ENCODE data around the gene PRR23E.

Gene PRR23E

DNA sequence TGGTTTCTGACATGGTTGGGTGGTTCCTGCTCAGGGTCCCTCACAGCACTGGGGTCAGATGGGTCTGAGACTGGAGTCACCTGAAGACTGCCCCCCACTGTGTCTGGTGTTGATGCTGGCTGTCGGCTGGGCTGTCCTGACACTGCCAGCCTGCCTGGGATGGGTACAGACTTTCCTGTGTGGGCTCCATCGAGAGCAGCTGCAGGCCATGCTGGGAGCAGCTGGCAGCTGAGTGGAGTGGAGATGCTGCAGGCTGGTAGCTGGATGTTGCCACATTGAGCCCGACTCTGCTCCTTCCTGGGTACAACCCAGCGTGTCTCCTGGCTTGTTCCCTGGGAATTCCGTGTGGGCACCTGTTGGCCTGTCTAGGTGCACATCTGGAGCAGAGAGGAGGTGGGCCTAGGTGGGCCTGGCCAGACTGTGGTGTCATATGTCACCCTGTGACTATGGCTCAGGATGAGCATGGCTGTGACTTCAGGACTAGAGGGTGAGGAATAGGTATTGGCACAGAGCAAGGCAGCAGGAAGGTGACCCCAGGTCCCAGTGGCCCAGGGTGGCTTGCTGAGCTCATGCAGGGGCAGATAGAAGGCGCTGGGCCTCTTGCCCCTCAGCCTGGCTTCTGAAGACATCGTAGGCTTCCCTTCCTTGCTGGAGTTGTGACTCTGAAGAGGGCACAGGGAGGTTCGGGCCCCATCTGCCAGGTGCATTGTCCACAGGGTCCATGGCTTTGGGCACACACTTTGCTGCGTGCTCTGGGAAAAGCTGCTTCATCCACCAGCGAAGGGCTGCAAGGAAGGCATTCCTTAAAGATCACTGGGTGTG lies 40.0 kb upstream of the PRR23E start:
- no peak overlapping the region for H3K27ac ChIP-seq (ENCODE audit: insufficient read depth, low read depth, low read length, poor library complexity, severe bottlenecking)

DNA sequence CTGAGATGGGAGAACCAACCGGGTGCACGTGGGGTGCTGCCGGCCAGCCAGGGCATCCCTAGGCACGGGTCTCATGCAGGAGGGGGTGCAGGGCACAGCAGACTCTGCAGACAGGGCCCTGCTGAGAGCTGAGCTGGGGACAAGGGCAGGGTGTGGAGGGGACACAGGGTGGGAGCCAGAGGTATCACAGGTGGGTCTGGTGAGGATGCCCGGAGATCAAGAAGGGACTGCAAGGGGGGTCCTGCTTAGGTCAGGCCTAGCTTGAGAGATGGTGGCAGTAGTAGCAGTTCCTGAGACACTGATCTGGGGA lies 39.5 kb upstream of the PRR23E start:
- Histone ChIP-seq H3K4me1 (ENCODE audit: control insufficient read depth, insufficient read depth, low read length) (peaks cover 11% of the 10 kb centered on the region), H3K4me3 (ENCODE audit: insufficient read depth, low read depth, low read length) (no peak overlapping the region), H3K9me3 (ENCODE audit: control insufficient read depth, low read length) (no peaks in the 10 kb centered on the region), H3K36me3 (ENCODE audit: control insufficient read depth, insufficient read depth, low read length) (no peaks in the 10 kb centered on the region), H3K27me3 (ENCODE audit: control insufficient read depth, insufficient read depth, low read length, poor library complexity, severe bottlenecking) (no peaks in the 10 kb centered on the region), H3K27ac (ENCODE audit: insufficient read depth, low read depth, low read length, poor library complexity, severe bottlenecking) (no peak overlapping the region)
- WGBS, 2 experiments = 91 to 95% methylated on average over 5 of the region's 5 CpGs

More for the DNA sequence above, 40.0 kb upstream of the PRR23E start:
- Histone ChIP-seq H3K27me3 (ENCODE audit: control insufficient read depth, insufficient read depth, low read length, poor library complexity, severe bottlenecking) (no peaks in the 10 kb centered on the region), H3K9me3 (ENCODE audit: control insufficient read depth, low read length) (no peaks in the 10 kb centered on the region), H3K4me3 (ENCODE audit: insufficient read depth, low read depth, low read length) (no peak overlapping the region), H3K36me3 (ENCODE audit: control insufficient read depth, insufficient read depth, low read length) (no peaks in the 10 kb centered on the region), H3K4me1 (ENCODE audit: control insufficient read depth, insufficient read depth, low read length) (peaks cover 6% of the 10 kb centered on the region)
- 93% methylated on average over 10 of the region's 10 CpGs for WGBS, 2 experiments

DNA sequence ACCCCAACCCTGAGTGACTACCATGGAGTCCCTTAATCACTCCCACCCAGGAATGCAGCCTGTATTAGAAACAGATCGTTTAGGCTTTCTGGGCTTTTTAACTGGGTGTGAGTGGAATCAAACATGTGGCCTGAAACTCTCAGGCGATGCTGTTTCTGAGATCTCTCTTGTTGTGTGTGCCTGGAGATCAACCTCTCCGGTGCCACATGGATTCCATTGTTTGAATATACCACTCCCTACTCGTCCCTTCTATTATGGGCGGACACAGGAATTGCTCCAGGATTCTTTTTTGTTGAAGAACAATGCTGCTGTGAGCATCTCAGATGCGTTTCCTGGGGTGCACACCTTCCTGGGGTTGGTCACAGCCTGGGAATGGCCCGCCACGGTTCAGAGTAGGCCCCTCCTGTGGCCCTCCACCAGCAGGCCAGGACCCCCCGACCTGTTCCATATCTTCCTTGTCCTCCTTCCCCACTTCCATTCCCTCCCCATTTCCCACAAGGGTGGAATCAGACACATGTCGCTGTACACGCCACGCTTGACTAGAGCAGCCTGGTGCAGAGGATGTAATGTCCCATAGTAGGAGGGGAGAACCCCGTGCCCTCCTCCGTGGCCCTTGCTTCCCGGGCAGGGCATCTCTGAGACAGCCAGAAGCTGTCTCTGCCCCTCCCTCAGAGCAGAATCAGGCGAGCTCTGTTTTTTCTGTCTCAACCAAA lies 36.4 kb upstream of the PRR23E start:
- no peak overlapping the region for H3K27ac ChIP-seq (ENCODE audit: insufficient read depth, low read depth, low read length, poor library complexity, severe bottlenecking)
- H3K4me1 ChIP-seq (ENCODE audit: control insufficient read depth, insufficient read depth, low read length) = peaks cover 34% of the 10 kb centered on the region
- H3K27me3 ChIP-seq (ENCODE audit: control insufficient read depth, insufficient read depth, low read length, poor library complexity, severe bottlenecking) = no peaks in the 10 kb centered on the region
- H3K4me3 ChIP-seq (ENCODE audit: insufficient read depth, low read depth, low read length) = no peak overlapping the region
- 83 to 85% methylated on average over 16 of the region's 16 CpGs for WGBS, 2 experiments
- H3K9me3 ChIP-seq (ENCODE audit: control insufficient read depth, low read length) = no peaks in the 10 kb centered on the region
- H3K36me3 ChIP-seq (ENCODE audit: control insufficient read depth, insufficient read depth, low read length) = no peaks in the 10 kb centered on the region

DNA sequence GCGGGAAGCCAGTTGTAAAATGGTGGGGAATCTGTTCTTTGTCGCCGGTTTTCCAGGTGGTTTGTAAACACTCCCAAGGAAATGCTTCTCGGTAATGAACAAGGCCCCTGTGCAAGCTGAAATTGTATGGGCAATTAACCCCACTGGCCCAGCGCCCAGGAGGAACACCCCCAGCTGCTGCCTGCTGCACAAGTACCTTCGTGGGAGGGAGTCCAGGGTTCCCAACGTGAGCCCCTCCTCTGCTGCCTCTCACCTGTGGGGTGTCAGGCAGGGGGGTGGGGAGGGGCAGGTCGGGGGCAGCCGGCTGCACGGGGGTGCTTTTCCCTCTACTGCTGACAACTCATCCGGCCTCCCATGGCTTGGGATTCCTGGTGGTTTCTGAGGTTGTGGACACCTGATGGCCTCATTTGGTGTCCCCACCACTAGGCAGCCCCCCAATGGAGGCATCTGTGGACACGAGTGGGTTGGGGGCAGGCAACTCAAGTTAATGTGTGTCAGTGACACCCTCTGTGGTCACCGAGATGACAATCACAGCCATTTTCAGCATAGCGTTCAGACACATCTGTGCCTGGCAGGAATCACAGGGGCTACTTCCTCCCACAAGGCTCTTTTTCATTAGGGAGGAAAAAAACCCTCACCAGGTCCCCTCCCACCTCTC lies 35.6 kb upstream of the PRR23E start:
- Histone ChIP-seq H3K4me1 (ENCODE audit: control insufficient read depth, insufficient read depth, low read length) (peaks cover 34% of the 10 kb centered on the region), H3K27me3 (ENCODE audit: control insufficient read depth, insufficient read depth, low read length, poor library complexity, severe bottlenecking) (no peaks in the 10 kb centered on the region), H3K9me3 (ENCODE audit: control insufficient read depth, low read length) (no peaks in the 10 kb centered on the region), H3K36me3 (ENCODE audit: control insufficient read depth, insufficient read depth, low read length) (no peaks in the 10 kb centered on the region), H3K4me3 (ENCODE audit: insufficient read depth, low read depth, low read length) (no peak overlapping the region), H3K27ac (ENCODE audit: insufficient read depth, low read depth, low read length, poor library complexity, severe bottlenecking) (no peak overlapping the region)
- 77 to 80% methylated on average over 14 of the region's 14 CpGs for WGBS, 2 experiments

DNA sequence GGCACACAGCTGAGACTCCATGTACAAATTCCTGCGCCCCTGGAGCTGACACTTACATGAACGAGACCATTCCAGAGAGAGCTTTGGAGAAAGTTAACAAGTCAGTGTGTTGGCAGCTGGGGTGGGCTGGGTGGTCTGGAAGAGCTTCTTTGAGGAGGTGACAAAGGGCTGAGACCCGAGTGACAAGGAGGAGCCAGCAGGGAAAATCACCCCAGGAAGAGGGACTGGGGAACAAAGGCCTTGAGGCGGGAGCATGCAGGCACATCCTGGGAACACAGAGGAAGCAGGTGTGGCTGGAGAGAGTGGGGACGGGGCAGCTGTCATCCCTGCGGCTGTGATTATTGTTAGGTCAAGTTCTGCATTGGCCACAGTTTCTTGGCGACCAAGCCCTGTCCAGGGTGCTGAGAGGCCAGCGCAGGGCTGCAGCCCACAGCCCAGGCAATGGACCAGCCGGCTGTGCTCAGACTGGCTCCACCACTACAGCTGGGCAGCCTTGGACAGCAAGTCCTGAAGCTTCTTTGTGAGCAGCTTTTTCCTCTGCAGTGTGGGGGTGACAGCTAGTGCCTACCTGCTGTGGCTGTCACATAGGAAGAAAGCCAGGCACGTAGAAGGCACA lies 34.2 kb upstream of the PRR23E start:
- Histone ChIP-seq H3K36me3 (ENCODE audit: control insufficient read depth, insufficient read depth, low read length) (no peaks in the 10 kb centered on the region), H3K27me3 (ENCODE audit: control insufficient read depth, insufficient read depth, low read length, poor library complexity, severe bottlenecking) (no peaks in the 10 kb centered on the region), H3K4me1 (ENCODE audit: control insufficient read depth, insufficient read depth, low read length) (peaks cover 34% of the 10 kb centered on the region), H3K4me3 (ENCODE audit: insufficient read depth, low read depth, low read length) (no peak overlapping the region), H3K9me3 (ENCODE audit: control insufficient read depth, low read length) (no peaks in the 10 kb centered on the region), H3K27ac (ENCODE audit: insufficient read depth, low read depth, low read length, poor library complexity, severe bottlenecking) (peak overlapping the region; percentile 30)
- WGBS, 2 experiments = 24 to 29% methylated on average over 10 of the region's 10 CpGs

DNA sequence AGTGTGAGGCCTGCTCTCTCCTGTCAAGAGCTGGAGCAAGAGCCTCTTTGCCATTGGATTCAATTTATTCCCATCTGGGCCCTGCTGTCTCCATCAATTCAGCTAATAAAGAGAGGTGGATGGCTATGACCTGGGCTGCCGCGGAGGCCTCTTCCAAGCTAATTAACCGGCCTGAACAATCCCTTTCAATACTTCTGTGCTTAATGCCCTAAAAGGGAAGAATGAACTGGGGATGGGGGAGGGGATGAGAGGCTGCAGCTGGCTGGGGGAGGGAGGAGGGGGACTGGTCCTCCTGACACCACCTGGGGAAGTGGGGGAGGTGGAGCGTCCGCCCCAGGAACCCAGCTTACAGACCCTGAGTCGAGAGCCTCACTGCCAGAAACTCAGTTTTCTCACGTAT lies 33.4 kb upstream of the PRR23E start:
- no peaks in the 10 kb centered on the region for H3K27me3 ChIP-seq (ENCODE audit: control insufficient read depth, insufficient read depth, low read length, poor library complexity, severe bottlenecking)

DNA sequence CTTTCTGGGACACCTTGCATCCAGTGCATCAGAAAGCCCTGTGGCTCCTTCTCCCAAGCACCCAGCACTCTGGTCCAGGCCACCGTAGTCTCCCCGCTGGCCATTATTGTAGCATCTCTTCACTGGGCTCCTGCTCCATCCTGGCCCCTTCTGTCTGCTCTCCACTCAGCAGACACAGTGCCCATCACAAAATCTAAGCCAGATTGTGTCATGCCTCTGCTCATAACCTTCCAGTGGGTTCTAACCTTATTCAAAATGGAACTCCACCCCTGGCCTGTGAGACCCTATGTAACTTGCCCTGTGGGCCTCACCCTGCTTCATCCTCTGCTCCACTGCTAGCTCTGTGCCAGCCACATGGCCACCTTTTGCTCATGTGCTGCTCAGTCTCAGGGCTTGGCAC lies 31.7 kb upstream of the PRR23E start:
- Histone ChIP-seq H3K4me3 (ENCODE audit: insufficient read depth, low read depth, low read length) (no peak overlapping the region), H3K4me1 (ENCODE audit: control insufficient read depth, insufficient read depth, low read length) (peaks cover 34% of the 10 kb centered on the region), H3K27me3 (ENCODE audit: control insufficient read depth, insufficient read depth, low read length, poor library complexity, severe bottlenecking) (no peaks in the 10 kb centered on the region), H3K27ac (ENCODE audit: insufficient read depth, low read depth, low read length, poor library complexity, severe bottlenecking) (no peak overlapping the region), H3K9me3 (ENCODE audit: control insufficient read depth, low read length) (no peaks in the 10 kb centered on the region), H3K36me3 (ENCODE audit: control insufficient read depth, insufficient read depth, low read length) (no peaks in the 10 kb centered on the region)
- WGBS, 2 experiments = 91 to 95% methylated on average over 2 of the region's 2 CpGs

More for the DNA sequence above, 33.4 kb upstream of the PRR23E start:
- peaks cover 34% of the 10 kb centered on the region for H3K4me1 ChIP-seq (ENCODE audit: control insufficient read depth, insufficient read depth, low read length)
- peak overlapping the region; percentile 30 for H3K27ac ChIP-seq (ENCODE audit: insufficient read depth, low read depth, low read length, poor library complexity, severe bottlenecking)
- no peak overlapping the region for H3K4me3 ChIP-seq (ENCODE audit: insufficient read depth, low read depth, low read length)
- no peaks in the 10 kb centered on the region for H3K9me3 ChIP-seq (ENCODE audit: control insufficient read depth, low read length)
- WGBS, 2 experiments = 14 to 15% methylated on average over 7 of the region's 7 CpGs
- H3K36me3 ChIP-seq (ENCODE audit: control insufficient read depth, insufficient read depth, low read length) = no peaks in the 10 kb centered on the region

DNA sequence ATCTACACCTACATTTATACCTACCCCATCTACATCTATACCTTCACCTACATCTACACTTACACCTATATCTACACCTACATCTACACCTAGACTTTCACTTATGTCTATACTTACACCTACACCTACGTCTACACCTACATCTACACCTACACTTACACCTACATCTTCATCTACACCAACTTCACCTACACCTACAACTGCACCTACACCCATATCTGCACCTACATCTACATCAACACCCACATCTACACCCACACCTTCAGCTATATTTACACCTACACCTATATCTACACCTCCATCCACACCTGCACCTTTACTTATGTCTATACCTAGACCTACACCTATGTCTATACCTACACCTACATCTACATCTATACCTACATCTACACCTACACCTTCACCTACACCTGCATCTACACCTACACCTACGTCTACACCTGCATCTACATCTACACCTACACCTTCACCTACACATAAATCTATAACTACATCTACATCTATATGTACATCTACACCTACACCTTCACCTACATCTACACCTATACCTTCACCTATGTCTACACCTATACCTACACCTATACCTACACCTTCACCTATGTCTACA lies 30.9 kb upstream of the PRR23E start:
- Histone ChIP-seq H3K4me1 (ENCODE audit: control insufficient read depth, insufficient read depth, low read length) (peaks cover 34% of the 10 kb centered on the region), H3K27me3 (ENCODE audit: control insufficient read depth, insufficient read depth, low read length, poor library complexity, severe bottlenecking) (no peaks in the 10 kb centered on the region), H3K36me3 (ENCODE audit: control insufficient read depth, insufficient read depth, low read length) (no peaks in the 10 kb centered on the region), H3K4me3 (ENCODE audit: insufficient read depth, low read depth, low read length) (no peak overlapping the region), H3K9me3 (ENCODE audit: control insufficient read depth, low read length) (no peaks in the 10 kb centered on the region), H3K27ac (ENCODE audit: insufficient read depth, low read depth, low read length, poor library complexity, severe bottlenecking) (no peak overlapping the region)
- WGBS, 2 experiments = 88 to 92% methylated on average over 2 of the region's 2 CpGs

DNA sequence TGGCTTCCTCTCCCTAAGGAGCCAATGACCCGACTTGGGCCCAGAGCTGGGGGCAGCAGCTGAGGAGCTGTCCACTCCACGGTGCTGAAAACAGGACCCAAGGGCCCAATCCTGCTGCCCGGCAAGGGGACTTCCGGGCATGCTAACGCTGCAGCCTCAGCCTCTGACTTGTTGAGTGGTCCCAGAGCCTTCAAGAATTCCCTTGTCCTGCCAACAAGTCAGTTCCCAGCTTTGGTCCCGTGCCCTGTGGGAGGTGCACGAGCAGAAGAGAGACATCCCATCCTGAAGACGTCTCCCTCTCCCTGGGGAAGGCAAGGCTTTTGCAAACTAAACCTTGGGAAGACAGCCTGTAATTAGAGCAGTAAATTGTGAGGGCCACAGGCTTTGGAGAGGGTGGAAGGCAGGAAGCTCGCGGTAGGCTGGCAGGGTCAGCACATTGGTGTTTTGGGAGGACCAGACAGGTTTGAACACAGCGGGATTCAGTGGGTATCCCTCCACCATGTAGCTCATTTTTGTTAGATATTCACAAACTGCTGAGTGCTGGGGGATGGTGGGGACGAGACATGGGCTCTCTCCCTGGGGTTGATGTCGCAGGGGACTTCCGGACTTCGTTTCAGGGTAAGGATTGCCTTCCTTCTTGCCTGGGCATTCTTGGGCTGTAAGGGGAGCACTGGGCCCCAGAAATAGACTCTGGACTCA lies 29.8 kb upstream of the PRR23E start:
- H3K27ac ChIP-seq (ENCODE audit: insufficient read depth, low read depth, low read length, poor library complexity, severe bottlenecking) = no peak overlapping the region
- H3K4me3 ChIP-seq (ENCODE audit: insufficient read depth, low read depth, low read length) = no peak overlapping the region
- no peaks in the 10 kb centered on the region for H3K36me3 ChIP-seq (ENCODE audit: control insufficient read depth, insufficient read depth, low read length)
- peaks cover 27% of the 10 kb centered on the region for H3K4me1 ChIP-seq (ENCODE audit: control insufficient read depth, insufficient read depth, low read length)
- WGBS, 2 experiments = 57 to 59% methylated on average over 15 of the region's 15 CpGs
- H3K9me3 ChIP-seq (ENCODE audit: control insufficient read depth, low read length) = no peaks in the 10 kb centered on the region
- no peaks in the 10 kb centered on the region for H3K27me3 ChIP-seq (ENCODE audit: control insufficient read depth, insufficient read depth, low read length, poor library complexity, severe bottlenecking)

Data from ectodermal cell (in vitro differentiated cells).